HL-60 (cell line): ENCODE data around the gene AHSA1.

Experiments used
- DNase-seq, 2 experiments: peaks; one replicate each; pipeline ENCODE4 v3.0.0-alpha.2; 2010 to 2020; ENCODE audit warnings: low read depth in 1 of 2, low spot score in 1 of 2
- H3K27ac ChIP-seq: fragments of 250-450 bp; sonication (Bioruptor Pico); replicated peaks from 2 replicates; pipeline ENCODE4 v1.5.1; 2020; ENCODE audit warnings: mild to moderate bottlenecking, moderate library complexity
- H3K27me3 ChIP-seq: fragments of 250-450 bp; sonication (Bioruptor Pico); 2 replicates; pipeline ENCODE4 v1.5.1; 2021; ENCODE audit warnings: mild to moderate bottlenecking, moderate library complexity; ENCODE audit not compliant: insufficient read depth, poor library complexity, severe bottlenecking
- H3K4me3 ChIP-seq: replicated peaks from 2 replicates; pipeline ENCODE4 v1.5.1; 2011; ENCODE audit warnings: mild to moderate bottlenecking, control low read depth, low read length; ENCODE audit not compliant: insufficient read depth
- CTCF ChIP-seq: IDR thresholded peaks from one replicate; pipeline ENCODE4 v1.5.1; 2011; ENCODE audit warnings: low read length, control low read depth, inconsistent platforms; ENCODE audit not compliant: insufficient read depth
- GABPA ChIP-seq: IDR thresholded peaks from 2 replicates; pipeline ENCODE4 v1.6.1; 2012; ENCODE audit warnings: low read depth
- POLR2AphosphoS5 ChIP-seq: IDR thresholded peaks from 2 replicates; pipeline ENCODE4 v1.6.1; 2012; ENCODE audit warnings: low read depth
- REST ChIP-seq: IDR thresholded peaks from 2 replicates; pipeline ENCODE4 v1.6.1; 2012; ENCODE audit warnings: low read depth; ENCODE audit not compliant: insufficient replicate concordance
- SPI1 ChIP-seq: IDR thresholded peaks from 2 replicates; pipeline ENCODE4 v1.6.1; 2012; ENCODE audit warnings: low read depth, mild to moderate bottlenecking, borderline replicate concordance

AHSA1 gene

GRCh38 chr14:77482422-77482821 is 24.5 kb downstream of the AHSA1 start:
- H3K27me3 ChIP-seq: no peaks in the 10 kb centered on the region

GRCh38 chr14:77485256-77485655 is 27.4 kb downstream of the AHSA1 start:
- Histone ChIP-seq H3K4me3 (no peak overlapping the region), H3K27ac (no peak overlapping the region), H3K27me3 (no peaks in the 10 kb centered on the region)
- TF ChIP-seq GABPA (no peak), CTCF (no peak), SPI1 (no peak), POLR2AphosphoS5 (no peak), REST (no peak)
- DNase-seq: no peak

More at GRCh38 chr14:77482422-77482821, 24.5 kb downstream of the AHSA1 start:
- DNase-seq: no peak
- TF ChIP-seq SPI1 (no peak), REST (no peak), CTCF (no peak), POLR2AphosphoS5 (no peak), GABPA (no peak)
- H3K4me3 ChIP-seq: no peak overlapping the region
- H3K27ac ChIP-seq: no peak overlapping the region

- no peaks in the 10 kb centered on the region for H3K27me3 ChIP-seq
- TF ChIP-seq POLR2AphosphoS5 (no peak), GABPA (no peak), REST (no peak), SPI1 (no peak)
- H3K4me3 ChIP-seq: no peak overlapping the region
- no peak for DNase-seq
- H3K27ac ChIP-seq: no peak overlapping the region
These were observed 28.2 kb downstream of the AHSA1 start for GRCh38 chr14:77485901-77486678.
